ENCODE data around the gene STK26. TPM values are rescaled to one million over a fixed set of nuclear protein-coding genes. Genes with fewer than 3 reads are reported as not detected.

STK26 gene
- total and polyA plus RNA-seq, 2 of the 4 experiments (the other 2 are of a cell fraction) = 0.17 to 0.18 TPM

- H4K8ac ChIP-seq (ENCODE audit: low read depth in 2 of 2, low read length in 2 of 2) = no peak overlapping the region
- no peak overlapping the region for H2AK5ac ChIP-seq (ENCODE audit: low read depth, low read length)
- H2BK120ac ChIP-seq (ENCODE audit: low read depth, low read length) = no peak overlapping the region
- H3K36me3 ChIP-seq (ENCODE audit: control insufficient read depth, insufficient read depth, low read length) = no peaks in the 10 kb centered on the region
- no peak overlapping the region for H2AFZ ChIP-seq (replicated peaks; ENCODE audit: low read length, poor library complexity)
- H4K91ac ChIP-seq (ENCODE audit: insufficient read depth, low read depth, low read length) = no peak overlapping the region
- CTCF ChIA-PET = no interaction called here
- no peak overlapping the region for H3K4me3 ChIP-seq (ENCODE audit: insufficient read depth, low read depth, low read length)
- no peak overlapping the region for H4K5ac ChIP-seq (ENCODE audit: low read depth, low read length)
- DNase-seq (no peak), ATAC-seq (ENCODE audit: low read depth) (no peak)
- dilution Hi-C loops (cut with HindIII; ENCODE audit: low sequenced_read_pairs, unreplicated experiment) (no loop called here), in situ Hi-C loops (cut with MboI; ENCODE audit: low sequenced_read_pairs) (no loop called here), intact Hi-C loops (cut with micrococcal nuclease) (no loop called here)
- no peaks in the 10 kb centered on the region for H3K4me1 ChIP-seq (ENCODE audit: control insufficient read depth, insufficient read depth, low read length)
- peaks cover 8% of the 10 kb centered on the region for H3K27me3 ChIP-seq (ENCODE audit: control insufficient read depth, insufficient read depth, low read length)
- H3K27ac ChIP-seq (ENCODE audit: insufficient read depth, low read length) = no peak overlapping the region
- no peaks in the 10 kb centered on the region for H4K20me1 ChIP-seq (ENCODE audit: insufficient read depth, low read length)
- POLR2A ChIA-PET (ENCODE audit: unreplicated experiment) = no interaction called here
- BruUV-seq (replicated peaks) = no TSS peak
- no peak overlapping the region for H3K4ac ChIP-seq (ENCODE audit: low read depth, low read length)
- no peak overlapping the region for H3K23ac ChIP-seq (ENCODE audit: low read depth, low read length)
- H3K14ac ChIP-seq (replicated peaks; ENCODE audit: low read depth, low read length) = no peak overlapping the region
- no peak overlapping the region for H3K18ac ChIP-seq (ENCODE audit: low read depth, low read length)
- no peak overlapping the region for H3K4me2 ChIP-seq (ENCODE audit: low read depth, low read length)
- H3K79me1 ChIP-seq (ENCODE audit: low read depth in 1 of 2, low read length in 2 of 2) = no peaks in the 10 kb centered on the region
- no peaks in the 10 kb centered on the region for H3K9me3 ChIP-seq (ENCODE audit: control insufficient read depth, insufficient read depth, low read length)
- no peak overlapping the region for H2BK5ac ChIP-seq (ENCODE audit: low read depth, low read length, poor library complexity, severe bottlenecking)
- no peak overlapping the region for H3K56ac ChIP-seq (ENCODE audit: extremely low read depth, insufficient read depth, low read length)
- H2BK15ac ChIP-seq (ENCODE audit: low read depth, low read length) = no peak overlapping the region
- H2BK20ac ChIP-seq (ENCODE audit: low read depth, low read length) = no peak overlapping the region
- H3K9ac ChIP-seq (ENCODE audit: low read depth, low read length) = no peak overlapping the region
- WGBS, 2 experiments (ENCODE audit: extremely low coverage in 2 of 2, insufficient read length in 1 of 2) = no CpG with 5 or more reads among the region's 2 CpGs
- no peak overlapping the region for H2AK9ac ChIP-seq (replicated peaks; ENCODE audit: low read depth, low read length, poor library complexity)
- no peaks in the 10 kb centered on the region for H3K9me1 ChIP-seq (ENCODE audit: insufficient read depth, low read length)
- no peak for TF ChIP-seq RFX5 (IDR thresholded peaks at IDR 0.05; ENCODE audit: low read depth, low read length)
- no peak for TF ChIP-seq RAD21 (IDR thresholded peaks at IDR 0.05; ENCODE audit: low read length)
- no peak for TF ChIP-seq MAFK (IDR thresholded peaks at IDR 0.05; ENCODE audit: low read depth, low read length)
- TF ChIP-seq CEBPB (IDR thresholded peaks at IDR 0.05; ENCODE audit: low read depth, low read length) = no peak
- no peak for TF ChIP-seq ELK1 (IDR thresholded peaks at IDR 0.05; ENCODE audit: borderline replicate concordance, low read depth, low read length)
- TF ChIP-seq CHD1 (IDR thresholded peaks at IDR 0.05; ENCODE audit: low read depth, low read length) = no peak
- no peak for TF ChIP-seq POLR2A (IDR thresholded peaks at IDR 0.05; ENCODE audit: low read depth, low read length)
- no peak for TF ChIP-seq NFE2L2 (IDR thresholded peaks at IDR 0.05; ENCODE audit: low read depth, low read length)
- no peak for TF ChIP-seq MAZ (IDR thresholded peaks at IDR 0.05; ENCODE audit: borderline replicate concordance, low read depth, low read length)
- TF ChIP-seq MXI1 (IDR thresholded peaks at IDR 0.05; ENCODE audit: borderline replicate concordance, low read depth, low read length) = no peak
- TF ChIP-seq CTCF (conservative IDR thresholded peaks at IDR 0.05; ENCODE audit: low read depth, low read length) = no peak
- TF ChIP-seq FOS (IDR thresholded peaks at IDR 0.05; ENCODE audit: low read depth, low read length) = no peak
- TF ChIP-seq RCOR1 (IDR thresholded peaks at IDR 0.05; ENCODE audit: insufficient replicate concordance, low read length) = no peak
These were observed 35.9 kb downstream of the STK26 start for GRCh38 chrX:132058975-132059374.
